Activated CD4-positive, alpha-beta T cell treated with anti-CD3 and anti-CD28 coated beads, Interleukin-2, amount 10 ng/mL, durations not matched to agents 24 days and 14 days (primary cell): ENCODE data around the gene PHETA1. TPM values are rescaled to one million over a fixed set of nuclear protein-coding genes. Genes with fewer than 3 reads are reported as not detected.

Experiments
- DNase-seq: peaks from one replicate; pipeline ENCODE4 v3.0.0; 2022
- H3K27ac Mint-ChIP-seq: one replicate; pipeline ENCODE4 v1.8.0; 2022; ENCODE audit warnings: mild to moderate bottlenecking, mixed read lengths
- H3K27me3 Mint-ChIP-seq: one replicate; pipeline ENCODE4 v1.8.0; 2022; ENCODE audit warnings: mixed read lengths
- H3K36me3 Mint-ChIP-seq: one replicate; pipeline ENCODE4 v1.8.0; 2022; ENCODE audit warnings: low read depth, mild to moderate bottlenecking, mixed read lengths
- H3K4me1 Mint-ChIP-seq: one replicate; pipeline ENCODE4 v1.8.0; 2021; ENCODE audit warnings: mixed read lengths
- H3K4me3 Mint-ChIP-seq: one replicate; pipeline ENCODE4 v1.8.0; 2022; ENCODE audit warnings: mild to moderate bottlenecking, moderate library complexity, mixed read lengths
- H3K9me3 Mint-ChIP-seq: one replicate; pipeline ENCODE4 v1.8.0; 2021; ENCODE audit warnings: mixed read lengths
- intact Hi-C: fragments of 100-400 bp; cut with micrococcal nuclease; formaldehyde crosslinking; loops from one replicate; pipeline ENCODE4 v1.15.1; 2023
- total RNA-seq: library from RNA; stranded (reverse); gene quantifications from 2 replicates; pipeline ENCODE4 v1.2.3, GENCODE V29; 2022

The PHETA1 gene
- total RNA-seq, 1 donor from 2014 or later: 3.0 TPM

DNA sequence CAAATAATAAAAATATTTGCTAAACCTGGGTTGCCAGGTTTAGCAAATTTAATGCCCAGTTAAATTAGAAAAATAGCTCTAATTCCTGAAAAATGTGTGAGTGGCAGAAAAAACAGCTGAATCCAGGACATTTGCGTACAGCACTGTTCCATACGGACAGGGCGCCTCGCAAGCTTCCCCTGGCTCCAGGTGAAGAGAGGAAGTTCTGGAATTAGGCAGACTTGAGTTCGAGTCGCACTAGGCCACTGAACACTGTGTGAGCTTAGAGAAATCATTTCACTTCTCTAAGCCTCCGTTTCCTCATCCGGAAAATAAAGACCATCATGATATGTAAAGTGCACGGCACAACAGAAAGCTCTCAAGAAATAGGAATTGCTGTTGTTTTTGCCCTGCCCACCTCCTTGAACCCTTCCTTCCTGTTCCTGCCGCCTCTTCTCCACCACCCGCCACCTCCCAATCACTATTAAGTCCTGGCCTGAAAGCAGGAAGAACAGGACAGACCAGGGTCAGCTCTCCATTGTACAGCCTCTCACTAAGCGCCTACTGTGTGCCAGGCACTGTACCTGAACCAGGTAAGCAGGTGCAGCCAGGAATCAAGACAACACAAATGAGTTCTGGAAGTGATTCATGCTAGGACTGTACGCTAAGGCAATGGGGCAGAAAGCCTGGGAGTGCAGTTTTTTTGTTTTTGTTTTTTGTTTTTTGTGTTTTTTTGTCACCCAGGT is 763 bp upstream of the PHETA1 start:
- intact Hi-C loops: no loop called here
- Mint-ChIP-seq H3K27ac (no peak overlapping the region), H3K27me3 (peaks cover 19% of the 10 kb centered on the region), H3K9me3 (no peaks in the 10 kb centered on the region), H3K4me3 (peak overlapping the region; percentile 85), H3K36me3 (no peaks in the 10 kb centered on the region), H3K4me1 (peaks cover 7% of the 10 kb centered on the region)
- no peak for DNase-seq

DNA sequence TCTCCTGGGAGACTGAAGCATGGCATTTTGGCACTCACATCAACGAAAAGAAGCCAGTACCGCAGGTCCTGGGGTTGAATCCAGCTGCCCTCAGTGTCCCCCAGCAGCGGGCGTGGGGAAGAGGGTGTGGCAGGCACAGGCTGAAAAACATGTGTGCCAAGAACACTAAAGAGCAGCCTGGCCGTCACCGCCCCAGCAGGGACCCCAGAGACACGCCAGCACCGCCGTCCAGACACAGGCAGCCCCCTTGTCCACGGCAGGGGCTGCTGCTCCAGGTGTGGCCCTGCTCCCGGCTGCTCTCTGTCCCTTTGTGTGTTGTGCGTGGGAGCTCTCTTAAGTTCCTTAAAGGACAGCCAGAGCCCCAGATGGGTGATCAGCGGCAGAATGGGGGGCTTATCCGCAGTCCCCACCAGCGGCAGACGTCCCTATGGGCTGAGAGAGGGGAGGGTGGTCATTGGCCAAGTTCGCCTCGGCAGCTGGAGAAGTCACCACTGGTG is 556 bp downstream of the PHETA1 start:
- Mint-ChIP-seq H3K27ac (no peak overlapping the region), H3K4me3 (peak overlapping the region; percentile 70), H3K9me3 (no peaks in the 10 kb centered on the region), H3K27me3 (peaks cover 19% of the 10 kb centered on the region), H3K4me1 (peaks cover 7% of the 10 kb centered on the region), H3K36me3 (no peaks in the 10 kb centered on the region)
- peak; percentile 66 for DNase-seq
- intact Hi-C loops: no loop called here

DNA sequence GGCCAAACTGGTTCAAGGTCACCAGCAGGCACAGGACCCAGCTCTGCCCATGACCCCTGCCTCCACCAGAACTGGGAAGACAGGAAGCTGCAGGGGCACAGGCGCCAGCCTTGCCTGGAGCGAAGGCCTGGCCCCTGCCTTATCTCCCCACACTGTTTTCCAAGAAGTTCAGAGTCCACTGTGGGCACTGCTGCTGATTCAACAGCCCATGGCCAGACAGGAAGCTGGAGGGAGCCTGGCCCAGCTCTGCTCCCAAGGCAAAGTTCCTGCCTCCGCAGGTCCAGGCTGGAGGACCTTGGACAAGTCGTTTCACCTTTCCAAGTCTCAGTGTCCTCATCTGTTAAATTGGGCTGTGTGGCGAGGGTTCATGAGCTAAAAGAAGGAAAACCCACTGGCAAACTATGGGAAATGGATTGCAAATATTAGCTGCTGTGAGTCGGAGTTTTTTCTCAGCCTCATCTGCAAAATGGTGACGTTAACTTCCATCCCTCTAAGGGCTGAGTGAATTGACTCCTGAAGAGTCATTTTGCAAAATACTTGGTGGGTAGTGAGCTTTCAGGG is 1.2 kb downstream of the PHETA1 start:
- no peaks in the 10 kb centered on the region for H3K9me3 Mint-ChIP-seq
- peak overlapping the region; percentile 70 for H3K4me3 Mint-ChIP-seq
- DNase-seq: no peak
- intact Hi-C loops: no loop called here
- H3K27me3 Mint-ChIP-seq: peaks cover 16% of the 10 kb centered on the region
- H3K4me1 Mint-ChIP-seq: peaks cover 7% of the 10 kb centered on the region
- H3K36me3 Mint-ChIP-seq: no peaks in the 10 kb centered on the region
- no peak overlapping the region for H3K27ac Mint-ChIP-seq

GRCh38 chr12:111366583-111366982 is 2.3 kb downstream of the PHETA1 start:
- no peak overlapping the region for H3K27ac Mint-ChIP-seq
- no peak for DNase-seq
- no peaks in the 10 kb centered on the region for H3K9me3 Mint-ChIP-seq
- no peaks in the 10 kb centered on the region for H3K36me3 Mint-ChIP-seq
- intact Hi-C loops: no loop called here
- H3K4me1 Mint-ChIP-seq: peaks cover 7% of the 10 kb centered on the region
- peaks cover 16% of the 10 kb centered on the region for H3K27me3 Mint-ChIP-seq
- H3K4me3 Mint-ChIP-seq: no peak overlapping the region

GRCh38 chr12:111366075-111366474 is 2.8 kb downstream of the PHETA1 start:
- H3K27me3 Mint-ChIP-seq: peaks cover 16% of the 10 kb centered on the region
- H3K9me3 Mint-ChIP-seq: no peaks in the 10 kb centered on the region
- H3K4me3 Mint-ChIP-seq: no peak overlapping the region
- intact Hi-C loops: no loop called here
- peaks cover 7% of the 10 kb centered on the region for H3K4me1 Mint-ChIP-seq
- H3K36me3 Mint-ChIP-seq: no peaks in the 10 kb centered on the region
- DNase-seq: no peak
- H3K27ac Mint-ChIP-seq: no peak overlapping the region

DNA sequence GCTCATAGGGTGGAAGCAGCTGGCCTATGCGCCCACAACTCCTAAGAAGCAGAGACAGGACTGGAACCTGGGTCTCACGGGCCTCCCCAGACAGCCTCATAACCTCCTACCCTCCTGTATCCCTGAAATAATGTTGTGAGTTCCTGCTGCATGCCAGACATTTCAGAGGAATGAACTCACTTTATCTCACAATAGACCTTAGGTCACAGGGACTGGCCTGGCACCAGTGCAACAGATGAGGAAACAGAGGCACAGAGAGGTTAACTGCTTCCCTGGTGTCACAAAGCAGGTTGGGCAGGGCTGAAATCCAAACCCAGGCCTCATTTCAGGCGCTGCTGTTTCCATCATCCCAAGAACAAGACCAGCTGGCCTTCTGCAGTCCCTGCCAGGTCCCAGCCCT is 5.3 kb downstream of the PHETA1 start:
- Mint-ChIP-seq H3K9me3 (no peaks in the 10 kb centered on the region), H3K27me3 (peaks cover 20% of the 10 kb centered on the region), H3K36me3 (peaks cover 2% of the 10 kb centered on the region), H3K27ac (no peak overlapping the region), H3K4me1 (peaks cover 16% of the 10 kb centered on the region), H3K4me3 (no peak overlapping the region)
- no peak for DNase-seq
- intact Hi-C loops: no loop called here

DNA sequence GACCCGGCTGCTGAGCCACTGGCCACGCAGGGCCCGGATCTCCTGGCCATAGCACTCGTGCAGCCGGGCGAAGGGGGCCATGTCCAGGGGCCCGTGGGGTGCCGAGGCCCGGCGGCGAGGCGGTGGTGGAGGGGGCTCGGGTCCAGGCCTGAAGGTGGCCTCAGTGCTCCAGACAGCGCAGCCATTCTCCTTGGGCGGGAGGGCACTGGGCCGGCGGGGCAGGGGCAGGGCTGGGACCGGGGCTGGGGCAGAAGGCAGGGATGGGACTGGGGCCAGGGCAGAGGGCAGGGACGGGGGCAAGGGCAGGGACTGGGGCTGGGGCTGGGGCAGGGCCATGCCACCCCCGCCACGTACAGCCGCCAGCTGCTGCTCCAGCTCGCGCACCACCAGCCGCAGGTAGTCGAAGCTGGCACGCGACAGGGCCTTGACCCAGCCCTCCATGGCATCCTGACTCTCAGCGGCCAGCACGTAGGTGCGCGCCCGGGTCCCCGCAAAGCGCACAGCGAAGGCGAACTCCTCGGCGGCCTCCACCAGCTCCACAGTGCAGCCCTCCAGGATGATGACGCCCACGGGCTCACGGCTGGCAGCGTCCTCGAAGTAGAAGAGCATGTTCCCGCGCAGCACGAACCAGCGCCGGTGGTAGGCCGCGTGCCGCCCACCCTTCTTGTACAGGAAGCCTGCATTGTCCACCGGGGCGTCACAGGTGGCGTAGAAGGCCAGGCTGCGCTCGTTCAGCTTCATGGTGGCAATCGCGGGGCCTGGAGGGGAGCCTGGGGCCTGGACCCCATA is 6.0 kb downstream of the PHETA1 start:
- intact Hi-C loops: no loop called here

DNA sequence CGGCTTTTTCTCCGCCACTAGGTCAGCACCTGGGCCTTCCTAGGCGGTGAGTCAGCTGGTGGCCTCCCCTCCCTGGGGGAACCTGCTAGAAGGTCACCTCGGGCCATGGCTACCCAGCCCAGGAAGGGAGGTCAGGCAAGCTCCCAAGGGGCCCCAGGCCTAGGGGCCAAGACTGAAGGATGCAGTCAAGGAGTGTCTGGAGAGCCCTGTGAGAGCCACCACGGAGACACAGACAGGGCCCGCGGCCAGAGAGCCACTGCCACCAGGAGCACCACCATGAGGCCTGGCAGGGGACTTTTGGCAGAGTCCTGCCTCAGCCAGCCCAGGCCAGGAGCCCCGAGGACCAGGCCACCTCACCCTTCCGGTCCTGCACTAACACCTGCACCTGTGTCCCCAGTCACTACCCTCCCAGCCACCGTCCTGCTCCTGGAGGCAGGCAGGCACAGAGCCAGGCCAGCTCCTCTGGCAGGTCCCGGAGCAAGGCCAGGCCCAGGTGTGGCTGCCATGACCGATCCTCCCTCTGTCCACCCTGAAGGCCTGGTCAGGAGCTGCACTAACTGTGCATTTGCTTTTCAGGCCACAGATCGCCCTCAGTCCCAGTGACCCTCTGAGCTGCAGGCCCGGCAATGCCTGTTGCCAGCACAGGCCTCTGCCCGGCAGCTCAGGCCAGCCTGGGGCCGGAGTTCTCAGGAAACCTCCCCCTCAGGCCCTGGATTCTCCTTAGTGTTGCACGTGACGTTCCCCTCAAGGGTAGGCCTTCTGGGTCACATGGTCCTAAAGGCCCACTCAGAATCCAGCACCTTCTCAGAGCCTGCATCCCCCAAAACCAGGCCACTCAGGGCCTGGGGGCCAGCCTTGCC is 6.9 kb downstream of the PHETA1 start:
- intact Hi-C loops: no loop called here
- no peak for DNase-seq
- no peak overlapping the region for H3K27ac Mint-ChIP-seq
- H3K9me3 Mint-ChIP-seq: no peaks in the 10 kb centered on the region
- no peak overlapping the region for H3K4me3 Mint-ChIP-seq
- H3K4me1 Mint-ChIP-seq: peaks cover 13% of the 10 kb centered on the region
- peaks cover 2% of the 10 kb centered on the region for H3K36me3 Mint-ChIP-seq
- H3K27me3 Mint-ChIP-seq: peaks cover 11% of the 10 kb centered on the region

More for the DNA sequence above, 6.0 kb downstream of the PHETA1 start:
- Mint-ChIP-seq H3K9me3 (no peaks in the 10 kb centered on the region), H3K4me3 (no peak overlapping the region), H3K4me1 (peaks cover 13% of the 10 kb centered on the region), H3K27me3 (peaks cover 19% of the 10 kb centered on the region), H3K27ac (no peak overlapping the region), H3K36me3 (peaks cover 2% of the 10 kb centered on the region)
- no peak for DNase-seq

- H3K4me1 Mint-ChIP-seq: peaks cover 13% of the 10 kb centered on the region
- no peaks in the 10 kb centered on the region for H3K9me3 Mint-ChIP-seq
- intact Hi-C loops: no loop called here
- H3K27ac Mint-ChIP-seq: no peak overlapping the region
- H3K4me3 Mint-ChIP-seq: no peak overlapping the region
- H3K27me3 Mint-ChIP-seq: peaks cover 8% of the 10 kb centered on the region
- peaks cover 2% of the 10 kb centered on the region for H3K36me3 Mint-ChIP-seq
- DNase-seq: no peak
Measured at GRCh38 chr12:111361073-111361716, 7.7 kb downstream of the PHETA1 start.

DNA sequence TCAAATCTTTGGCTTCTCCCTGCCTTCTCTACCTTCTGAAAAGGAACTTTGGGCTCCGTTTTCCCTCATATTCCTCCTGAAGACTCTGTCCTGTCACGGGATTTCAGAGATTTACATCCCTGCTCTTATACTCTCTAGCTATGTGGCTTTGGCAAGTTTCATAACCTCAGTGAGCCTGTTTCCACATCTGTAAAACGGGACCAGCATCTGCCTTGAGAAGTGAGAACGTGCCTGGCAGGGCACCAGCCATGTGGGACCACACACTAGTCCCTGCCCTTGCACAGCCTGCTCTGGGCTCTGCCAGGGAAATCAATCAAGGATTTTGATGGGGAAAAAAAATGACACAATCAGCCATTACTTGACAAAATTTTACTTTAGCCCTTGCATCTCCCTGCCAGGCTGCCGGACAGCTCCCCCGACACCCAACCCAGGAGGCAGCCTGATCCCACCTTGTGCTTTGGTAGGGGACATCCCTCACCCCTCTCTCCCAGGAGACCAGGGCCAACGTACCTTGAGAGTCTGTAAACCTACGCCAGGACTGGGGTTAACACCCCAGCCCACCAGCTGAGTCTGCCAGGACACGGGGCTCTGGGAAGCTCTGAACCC is 8.5 kb downstream of the PHETA1 start:
- Mint-ChIP-seq H3K36me3 (peaks cover 2% of the 10 kb centered on the region), H3K27me3 (peaks cover 8% of the 10 kb centered on the region), H3K27ac (no peak overlapping the region), H3K9me3 (no peaks in the 10 kb centered on the region), H3K4me3 (no peak overlapping the region), H3K4me1 (peaks cover 13% of the 10 kb centered on the region)
- no peak for DNase-seq
- intact Hi-C loops: no loop called here

DNA sequence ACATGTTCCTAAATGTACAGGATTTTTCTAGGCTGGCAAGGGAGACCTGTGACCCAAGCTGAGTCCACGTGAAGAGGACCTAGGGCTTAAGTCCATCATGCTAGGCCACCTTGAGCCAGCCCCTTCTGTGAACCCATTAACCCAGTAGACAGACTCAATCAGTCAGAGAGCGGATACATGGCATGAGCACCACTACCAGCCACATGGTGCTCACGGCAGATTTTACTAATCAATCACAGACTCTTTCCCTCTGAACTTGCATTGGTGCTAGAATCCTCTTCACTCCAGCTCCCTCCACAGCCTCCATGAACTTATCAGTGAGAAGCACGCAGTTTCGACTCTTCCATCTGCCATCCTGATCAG is 9.0 kb downstream of the PHETA1 start:
- intact Hi-C loops: no loop called here
- Mint-ChIP-seq H3K4me3 (peak overlapping the region; percentile 37), H3K27ac (peak overlapping the region; percentile 67), H3K27me3 (peaks cover 8% of the 10 kb centered on the region), H3K36me3 (peaks cover 2% of the 10 kb centered on the region), H3K9me3 (no peaks in the 10 kb centered on the region), H3K4me1 (peaks cover 13% of the 10 kb centered on the region)
- DNase-seq: no peak

DNA sequence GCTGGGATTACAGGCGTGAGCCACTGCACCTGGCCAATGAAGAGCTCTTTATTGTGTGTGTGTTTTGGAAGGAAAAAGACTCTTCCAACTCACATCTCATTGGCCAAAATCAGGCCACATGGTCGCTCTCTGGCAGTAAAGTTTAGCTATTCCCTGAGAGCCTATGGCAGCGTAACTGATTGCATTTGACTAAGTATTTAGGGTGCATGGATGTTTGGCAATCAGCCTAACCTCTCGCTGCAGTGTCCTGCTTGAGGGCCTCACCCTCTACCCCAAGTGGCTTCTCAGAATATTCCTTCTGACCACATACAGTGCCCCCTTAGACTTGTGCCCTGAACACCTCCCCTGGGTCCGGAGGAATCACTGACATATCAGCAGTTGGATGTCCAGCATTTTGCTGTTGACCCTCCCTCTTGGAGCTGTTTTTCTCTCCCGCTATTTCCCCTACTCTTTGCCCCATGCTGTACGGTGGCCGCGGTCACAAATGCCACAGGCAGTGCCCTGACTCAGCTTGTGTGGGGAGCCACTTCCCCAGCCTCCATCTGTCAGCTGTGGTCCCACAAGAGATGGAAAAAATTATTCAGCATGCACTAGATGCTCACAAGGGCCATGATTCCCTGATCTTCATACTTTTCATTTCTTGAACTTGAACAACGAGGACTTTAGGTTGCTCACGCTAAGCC is 9.5 kb downstream of the PHETA1 start:
- Mint-ChIP-seq H3K27ac (peak overlapping the region; percentile 67), H3K9me3 (no peaks in the 10 kb centered on the region), H3K4me1 (peaks cover 13% of the 10 kb centered on the region), H3K4me3 (peak overlapping the region; percentile 37), H3K36me3 (peaks cover 2% of the 10 kb centered on the region), H3K27me3 (peaks cover 8% of the 10 kb centered on the region)
- DNase-seq: peak; percentile 71
- intact Hi-C loops: no loop called here
